T-cell (primary cell): ENCODE results near the gene TEX13D. TPM values are rescaled to one million over a fixed set of nuclear protein-coding genes. Genes with fewer than 3 reads are reported as not detected.

ENCODE experiments used
- ATAC-seq, 4 experiments: fragments of 200-7000 bp in 3 of 4; fragments of 150-1000 bp in 1 of 4; cut with Tn5 transposase; replicated peaks in 1 of 4; 1 replicate in 3 of 4; 2 replicates in 1 of 4; pipeline ENCODE4 v1.10.0; 2021; ENCODE audit warnings: moderate library complexity in 3 of 4, mild to moderate bottlenecking in 2 of 4, moderate number of reproducible peaks in 1 of 4
- CTCF ChIA-PET, 2 donors: fragments of 300-600 bp; sonication (Branson Sonifier 250); formaldehyde crosslinking; loops; one replicate each; lab custom pipeline; 2022; ENCODE audit warnings: antibody characterized with exemption in 2 of 2; lab: Charles Lee
- POLR2A ChIA-PET, 2 donors: fragments of 300-600 bp; sonication (Branson Sonifier 250); formaldehyde crosslinking; loops; one replicate each; lab custom pipeline; 2022; ENCODE audit warnings: antibody characterized with exemption in 2 of 2; lab: Charles Lee
- DNase-seq, 35 experiments: peaks; one replicate each; pipeline versions ENCODE4 v3.0.0 to v3.0.0-alpha.2; 2013 to 2023
- H3K27ac ChIP-seq: one replicate; pipeline ENCODE4 v1.5.1; 2013; ENCODE audit warnings: low read length
- H3K27me3 ChIP-seq, 2 experiments: replicated peaks in 1 of 2; 1 replicate in 1 of 2; 2 replicates in 1 of 2; pipeline versions ENCODE4 v1.6.1 to v1.7.0; 2013; ENCODE audit warnings: low read length in 1 of 2, mixed read lengths in 1 of 2; ENCODE audit not compliant: control insufficient read depth in 2 of 2, insufficient read depth in 2 of 2; ENCODE audit errors: extremely low read depth in 1 of 2
- H3K36me3 ChIP-seq, 2 donors: 1 replicate in 1 of 2; 2 replicates in 1 of 2; pipeline versions ENCODE4 v1.6.1 to v1.7.0; 2013; ENCODE audit warnings: low read length in 1 of 2; ENCODE audit not compliant: control insufficient read depth in 2 of 2, insufficient read depth in 1 of 2; ENCODE audit errors: extremely low read depth in 1 of 2
- H3K4me1 ChIP-seq, 2 experiments: 1 replicate in 1 of 2; 2 replicates in 1 of 2; pipeline versions ENCODE4 v1.6.1 to v1.7.0; 2013; ENCODE audit warnings: low read length in 2 of 2, mixed read lengths in 1 of 2; ENCODE audit not compliant: insufficient read depth in 2 of 2, control insufficient read depth in 1 of 2; ENCODE audit errors: extremely low read depth in 1 of 2
- H3K4me3 ChIP-seq, 2 donors: 1 replicate in 1 of 2; 2 replicates in 1 of 2; pipeline versions ENCODE4 v1.5.1 to v1.7.0; 2013; ENCODE audit warnings: mild to moderate bottlenecking in 2 of 2, low read length in 1 of 2, moderate library complexity in 1 of 2; ENCODE audit not compliant: control insufficient read depth in 1 of 2; ENCODE audit errors: extremely low read depth in 1 of 2
- H3K9me3 ChIP-seq: 2 replicates; pipeline ENCODE4 v1.7.0; 2013
- H3K27ac Mint-ChIP-seq, 2 donors: one replicate each; pipeline ENCODE4 v1.8.0; 2020 to 2021; ENCODE audit warnings: mild to moderate bottlenecking in 2 of 2, mixed read lengths in 2 of 2
- H3K27me3 Mint-ChIP-seq, 2 donors: one replicate each; pipeline ENCODE4 v1.8.0; 2021 to 2022; ENCODE audit warnings: mixed read lengths in 2 of 2
- H3K36me3 Mint-ChIP-seq: one replicate; pipeline ENCODE4 v1.8.0; 2021; ENCODE audit warnings: mixed read lengths
- H3K4me1 Mint-ChIP-seq, 3 donors: one replicate each; pipeline ENCODE4 v1.8.0; 2020 to 2022; ENCODE audit warnings: mixed read lengths in 3 of 3, mild to moderate bottlenecking in 1 of 3
- H3K4me3 Mint-ChIP-seq, 3 donors: one replicate each; pipeline ENCODE4 v1.8.0; 2020 to 2022; ENCODE audit warnings: mild to moderate bottlenecking in 3 of 3, mixed read lengths in 3 of 3, moderate library complexity in 3 of 3
- H3K9me3 Mint-ChIP-seq, 3 donors: one replicate each; pipeline ENCODE4 v1.8.0; 2020 to 2022; ENCODE audit warnings: mixed read lengths in 3 of 3
- WGBS: methylation state at CpG from one replicate; pipeline ENCODE4 v1.1.5; 2013; ENCODE audit warnings: missing lambda C conversion rate; ENCODE audit not compliant: insufficient coverage; 5-methylcytosine and 5-hydroxymethylcytosine counted together
- total RNA-seq, 35 experiments: library from RNA in 6 of 35; stranded (reverse) in 6 of 35; fragments of 120-200 nt in 1 of 35; gene quantifications; one replicate each; pipeline versions ENCODE4 v1.2.1 to v1.2.4 and lab custom pipeline; 2013 to 2026

Gene TEX13D
- total RNA-seq, 5 donors from 2014 or later (not counting 1 experiment from before 2014, with no cell fraction given) = not detected

GRCh38 chrX:124346117-124346876, 13.8 kb downstream of the TEX13D start, which contains the start of gene SH2D1A:
Gene SH2D1A, plus strand, starts transcription at chrX:124346563. Its CDS starts 80 bp downstream, at chrX:124346643.
- 3% methylated on average over 6 of the region's 19 CpGs for WGBS
- H3K9me3 Mint-ChIP-seq = no peaks in the 10 kb centered on the region
- Histone ChIP-seq H3K4me1 (peaks cover 16 to 20% of the 10 kb centered on the region in 2 experiments), H3K36me3 (no peaks in the 10 kb centered on the region), H3K4me3 (peak within 1 kb of the TSS; percentile 75 to 78), H3K27ac (peak within 1 kb of the TSS; percentile 83), H3K9me3 (no peaks in the 10 kb centered on the region), H3K27me3 (no peaks in the 10 kb centered on the region)
- POLR2A ChIA-PET = interaction anchor here (0.6 to 1.2 kb wide), 6 partner anchors 13 to 487 kb away, joined by 3 to 7 read pairs (median 3); no protein-coding TSS in a partner anchor
- H3K4me3 Mint-ChIP-seq = peak within 1 kb of the TSS; percentile 93 to 96 (median 94)
- peak; percentile 64 to 81 (median 71) for ATAC-seq
- H3K27ac Mint-ChIP-seq = peak within 1 kb of the TSS; percentile 94 to 98
- H3K36me3 Mint-ChIP-seq = no peaks in the 10 kb centered on the region
- H3K27me3 Mint-ChIP-seq = no peaks in the 10 kb centered on the region
- H3K4me1 Mint-ChIP-seq = peaks cover 47 to 55% (median 50%) of the 10 kb centered on the region in 3 donors
- peak in 27 of 35 experiments; percentile 5 to 63 (median 25) for DNase-seq
- CTCF ChIA-PET = interaction anchor here (0.5 to 1.3 kb wide), 6 partner anchors 8 to 190 kb away, joined by 3 to 5 read pairs (median 5); no protein-coding TSS in a partner anchor

DNA sequence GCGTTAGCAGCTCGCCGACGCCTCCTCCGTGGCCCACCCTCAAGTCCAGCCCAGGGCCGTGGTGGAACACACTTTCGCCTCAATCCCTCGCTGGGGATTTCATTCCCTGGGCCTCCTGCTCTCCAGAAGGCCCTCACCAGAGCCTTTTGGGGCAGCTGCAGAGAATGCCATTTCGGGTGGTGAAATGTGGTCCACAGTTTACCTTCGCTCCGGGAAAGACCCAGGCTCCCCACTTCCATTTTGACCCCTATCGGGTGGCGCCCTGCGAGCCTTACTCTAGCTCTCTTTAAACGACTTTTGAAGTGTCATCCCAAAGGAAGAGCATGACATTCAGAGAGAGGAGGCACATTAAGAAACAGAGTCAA, 14.4 kb downstream of the TEX13D start:
- no peaks in the 10 kb centered on the region for H3K27me3 Mint-ChIP-seq
- 13% methylated on average over 9 of the region's 15 CpGs for WGBS
- peaks cover 3% of the 10 kb centered on the region for H3K36me3 Mint-ChIP-seq
- Histone ChIP-seq H3K36me3 (no peaks in the 10 kb centered on the region), H3K4me3 (peak overlapping the region; percentile 75 to 78), H3K27ac (peak overlapping the region; percentile 83), H3K4me1 (peaks cover 12 to 19% of the 10 kb centered on the region in 2 experiments), H3K9me3 (no peaks in the 10 kb centered on the region), H3K27me3 (no peaks in the 10 kb centered on the region)
- DNase-seq = no peak
- ChIA-PET CTCF (interaction anchor here (0.5 to 1.2 kb wide), 3 partner anchors 16 to 190 kb away, joined by 5 read pairs; no protein-coding TSS in a partner anchor), POLR2A (interaction anchor here in 1 of 2 donors (0.6 to 1.2 kb wide), 4 partner anchors 13 to 361 kb away, joined by 3 to 7 read pairs (median 4); no protein-coding TSS in a partner anchor)
- peak overlapping the region; percentile 93 to 96 (median 94) for H3K4me3 Mint-ChIP-seq
- ATAC-seq = peak in 2 of 4 experiments; percentile 3 to 22
- peaks cover 44 to 55% (median 50%) of the 10 kb centered on the region in 3 donors for H3K4me1 Mint-ChIP-seq
- H3K9me3 Mint-ChIP-seq = no peaks in the 10 kb centered on the region
- H3K27ac Mint-ChIP-seq = peak overlapping the region; percentile 94 to 98

DNA sequence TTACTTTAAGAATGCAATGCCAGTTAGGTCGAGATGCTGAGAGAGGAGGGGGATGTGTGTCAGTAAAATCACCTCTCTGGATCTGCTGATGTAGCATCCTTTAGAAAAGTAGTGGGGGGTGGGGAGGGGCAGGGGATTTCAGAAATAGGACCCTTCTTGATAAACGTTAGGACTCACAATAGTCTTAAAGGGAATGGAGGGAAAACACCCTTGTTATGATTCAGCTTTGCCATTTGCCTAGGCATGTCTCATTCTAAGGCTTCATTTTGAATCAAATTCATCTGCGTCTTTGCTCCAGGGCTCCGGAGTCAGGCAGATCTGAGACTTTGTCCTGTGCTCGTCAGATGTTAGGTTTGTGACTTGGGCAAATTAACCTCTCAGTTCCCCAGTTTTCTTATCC, 14.8 kb downstream of the TEX13D start:
- peak overlapping the region; percentile 94 to 98 for H3K27ac Mint-ChIP-seq
- no peaks in the 10 kb centered on the region for H3K27me3 Mint-ChIP-seq
- no CpG with 5 or more reads among the region's 5 CpGs for WGBS
- H3K36me3 Mint-ChIP-seq = peaks cover 3% of the 10 kb centered on the region
- Histone ChIP-seq H3K4me1 (peaks cover 8 to 15% of the 10 kb centered on the region in 2 experiments), H3K4me3 (peak overlapping the region; percentile 75 to 78), H3K9me3 (no peaks in the 10 kb centered on the region), H3K36me3 (no peaks in the 10 kb centered on the region), H3K27me3 (no peaks in the 10 kb centered on the region), H3K27ac (peak overlapping the region; percentile 83)
- H3K9me3 Mint-ChIP-seq = no peaks in the 10 kb centered on the region
- ATAC-seq (peak in 1 of 4 experiments; percentile 38), DNase-seq (peak in 2 of 35 experiments; percentile 22 to 46)
- peak overlapping the region; percentile 93 to 96 (median 94) for H3K4me3 Mint-ChIP-seq
- ChIA-PET CTCF (interaction anchor here in 1 of 2 donors (0.6 kb wide), 1 partner anchor 191 kb away, joined by 5 read pairs; no protein-coding TSS in a partner anchor), POLR2A (interaction anchor here in 1 of 2 donors (0.7 to 1.3 kb wide), 3 partner anchors 18 to 362 kb away, joined by 4 to 7 read pairs (median 4); no protein-coding TSS in a partner anchor)
- peaks cover 42 to 54% (median 48%) of the 10 kb centered on the region in 3 donors for H3K4me1 Mint-ChIP-seq

GRCh38 chrX:124348182-124348581, 15.7 kb downstream of the TEX13D start:
- Mint-ChIP-seq H3K9me3 (no peaks in the 10 kb centered on the region), H3K27me3 (no peaks in the 10 kb centered on the region), H3K36me3 (peaks cover 3% of the 10 kb centered on the region), H3K4me1 (peaks cover 39 to 45% (median 45%) of the 10 kb centered on the region in 3 donors), H3K4me3 (peak overlapping the region; percentile 93 to 96 (median 94)), H3K27ac (peak overlapping the region; percentile 94 to 97)
- no peak for ATAC-seq
- Histone ChIP-seq H3K4me3 (peak overlapping the region; percentile 60 to 75), H3K27ac (peak overlapping the region; percentile 83), H3K27me3 (no peaks in the 10 kb centered on the region), H3K9me3 (no peaks in the 10 kb centered on the region), H3K4me1 (peaks cover 8 to 13% of the 10 kb centered on the region in 2 experiments), H3K36me3 (no peaks in the 10 kb centered on the region)
- ChIA-PET CTCF (no interaction called here), POLR2A (interaction anchor here in 1 of 2 donors (1.3 kb wide), 1 partner anchor 131 kb away, joined by 4 read pairs; no protein-coding TSS in a partner anchor)
- no peak for DNase-seq
- no CpG with 5 or more reads among the region's 5 CpGs for WGBS

DNA sequence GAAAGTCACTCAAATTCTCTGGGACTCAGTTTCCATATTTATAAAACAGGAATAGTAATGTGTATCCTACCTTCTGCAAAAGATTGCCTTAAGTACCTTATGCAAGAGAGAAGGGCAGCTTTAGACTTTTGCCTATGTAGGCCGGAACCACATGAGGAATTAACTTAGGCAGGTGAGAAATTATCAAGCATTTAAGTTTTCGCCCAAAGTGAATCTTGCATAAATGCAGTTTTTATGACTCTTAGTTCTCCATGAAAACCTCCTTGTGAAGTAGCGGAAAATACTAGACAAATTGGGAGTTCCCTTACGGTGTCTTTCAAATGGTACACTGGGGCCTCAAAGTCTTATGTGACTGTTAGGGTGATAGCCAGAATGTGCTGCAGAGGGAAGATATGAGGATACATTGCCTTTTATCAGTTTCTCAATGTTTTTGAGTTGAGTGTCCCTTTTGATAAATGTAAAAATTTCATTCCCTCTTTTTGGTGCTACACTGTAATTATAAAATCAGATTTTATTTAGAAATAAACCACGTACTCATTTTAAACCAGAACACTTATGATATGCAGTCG, 16.5 kb downstream of the TEX13D start:
- H3K4me1 ChIP-seq = peaks cover 8 to 16% of the 10 kb centered on the region in 2 experiments
- peak in 1 of 4 experiments; percentile 30 for ATAC-seq
- Mint-ChIP-seq H3K36me3 (peaks cover 3% of the 10 kb centered on the region), H3K4me1 (peaks cover 37 to 44% (median 44%) of the 10 kb centered on the region in 3 donors), H3K27me3 (no peaks in the 10 kb centered on the region), H3K4me3 (peak overlapping the region; percentile 93 to 96 (median 94)), H3K9me3 (no peaks in the 10 kb centered on the region), H3K27ac (peak overlapping the region; percentile 94 to 97)
- ChIA-PET CTCF (interaction anchor here in 1 of 2 donors (0.5 kb wide), 1 partner anchor 389 kb away, joined by 5 read pairs; no protein-coding TSS in a partner anchor), POLR2A (no interaction called here)
- H3K4me3 ChIP-seq = peak overlapping the region; percentile 60 to 75
- H3K27me3 ChIP-seq = no peaks in the 10 kb centered on the region
- WGBS = no CpG with 5 or more reads among the region's 6 CpGs
- no peaks in the 10 kb centered on the region for H3K9me3 ChIP-seq
- DNase-seq = no peak
- peak overlapping the region; percentile 83 for H3K27ac ChIP-seq
- no peaks in the 10 kb centered on the region for H3K36me3 ChIP-seq
